HepG2 (cell line): Measurements from ENCODE around the gene DYSF. TPM values are rescaled to one million over a fixed set of nuclear protein-coding genes. Genes with fewer than 3 reads are reported as not detected.

Experiments used
- ATAC-seq: fragments of 200-7000 bp; cut with Tn5 transposase; 3 replicates; pipeline ENCODE4 v1.9.1; 2020; ENCODE audit warnings: mild to moderate bottlenecking, moderate library complexity
- BruUV-seq: library from RNA; stranded (reverse); fragments of 400-500 nt; replicated peaks from 2 replicates; lab custom pipeline; 2021; lab: Mats Ljungman, UMichigan
- CTCF ChIA-PET: fragments of 300-600 bp; formaldehyde crosslinking; extraction: SDS; loops from one replicate; lab custom pipeline; 2021; ENCODE audit warnings: low total read pairs, inconsistent platforms, low intra/inter-chr PET ratio; lab: Yijun Ruan, JAX
- POLR2A ChIA-PET: fragments of 350-600 bp; sonication (Branson Sonifier 250); formaldehyde crosslinking; loops from one replicate; lab custom pipeline; 2020; ENCODE audit warnings: antibody characterized with exemption, inconsistent platforms; lab: Yijun Ruan, JAX
- DNase-seq: peaks from one replicate; pipeline ENCODE4 v3.0.0-alpha.2; 2015; ENCODE audit warnings: low spot score
- FAIRE-seq: peaks from 3 replicates; lab custom pipeline; 2011; peaks lifted over from hg19 to GRCh38; lab: Jason Lieb, UNC
- H2AFZ ChIP-seq: one replicate; pipeline ENCODE4 v1.6.1; 2011; ENCODE audit warnings: low read length, inconsistent platforms
- H3K27ac ChIP-seq: fragments of 300-600 bp; 3 replicates; pipeline ENCODE4 v1.8.0; 2011; ENCODE audit warnings: mixed run types, mild to moderate bottlenecking, mixed read lengths, low read length, inconsistent platforms; ENCODE audit not compliant: insufficient read depth; ENCODE audit errors: extremely low read length
- H3K27me3 ChIP-seq, 2 experiments: fragments of 200-600 bp in 1 of 2; 2 replicates in 1 of 2; 3 replicates in 1 of 2; pipeline versions ENCODE4 v1.6.0 to v1.8.0; 2011; ENCODE audit warnings: low read length in 2 of 2, mild to moderate bottlenecking in 2 of 2, moderate library complexity in 2 of 2, inconsistent platforms in 1 of 2; ENCODE audit not compliant: insufficient read depth in 2 of 2, control insufficient read depth in 1 of 2
- H3K36me3 ChIP-seq, 2 experiments: fragments of 200-600 bp in 1 of 2; replicated peaks in 1 of 2; 2 replicates in 1 of 2; 3 replicates in 1 of 2; pipeline versions ENCODE4 v1.5.1 to v1.8.0; 2011; ENCODE audit warnings: low read length in 2 of 2, inconsistent platforms in 1 of 2; ENCODE audit not compliant: insufficient read depth in 2 of 2, control insufficient read depth in 1 of 2
- H3K4me1 ChIP-seq: 2 replicates; pipeline ENCODE4 v1.5.1; 2012; ENCODE audit warnings: low read length, inconsistent platforms; ENCODE audit not compliant: insufficient read depth
- H3K4me2 ChIP-seq: 2 replicates; pipeline ENCODE4 v1.6.0; 2011; ENCODE audit warnings: low read depth, low read length, inconsistent platforms
- H3K4me3 ChIP-seq, 3 experiments: fragments of 200-600 bp in 1 of 3; sonication (generic), shearing (Covaris generic) in 1 of 3; replicated peaks in 1 of 3; 2 replicates each; pipeline ENCODE4 v1.5.1; 2011 to 2016; ENCODE audit warnings: low read length in 3 of 3, inconsistent platforms in 2 of 3, low read depth in 2 of 3, mild to moderate bottlenecking in 2 of 3, control low read depth in 1 of 3, mixed read lengths in 1 of 3; ENCODE audit not compliant: insufficient read depth in 1 of 3
- H3K79me2 ChIP-seq: one replicate; pipeline ENCODE4 v1.6.1; 2011; ENCODE audit warnings: low read length, inconsistent platforms; ENCODE audit not compliant: insufficient read depth
- H3K9ac ChIP-seq: 2 replicates; pipeline ENCODE4 v1.6.0; 2011; ENCODE audit warnings: mild to moderate bottlenecking, low read depth, low read length, inconsistent platforms; ENCODE audit not compliant: insufficient read depth
- H3K9me3 ChIP-seq: 2 replicates; pipeline ENCODE4 v1.5.1; 2012; ENCODE audit warnings: mild to moderate bottlenecking, low read length
- H4K20me1 ChIP-seq: 2 replicates; pipeline ENCODE4 v1.6.0; 2011; ENCODE audit warnings: inconsistent platforms, mild to moderate bottlenecking, low read length, moderate library complexity; ENCODE audit not compliant: insufficient read depth
- HNF1B ChIP-seq: sonication (generic); formaldehyde crosslinking; IDR thresholded peaks from 2 replicates; pipeline ENCODE4 v1.5.1; 2020; ENCODE audit warnings: mild to moderate bottlenecking, moderate library complexity, missing genetic modification reagents
- XBP1 ChIP-seq: sonication (generic); formaldehyde crosslinking; IDR thresholded peaks from 2 replicates; pipeline ENCODE4 v1.5.0; 2020; ENCODE audit warnings: missing genetic modification reagents
- XRCC5 ChIP-seq: fragments of 200-400 bp; formaldehyde crosslinking; optimal IDR thresholded peaks from 2 replicates; pipeline ENCODE3; 2017; ENCODE audit warnings: mild to moderate bottlenecking, low read length
- ZNF646 ChIP-seq: sonication (generic); formaldehyde crosslinking; IDR thresholded peaks from 2 replicates; pipeline ENCODE4 v1.9.0; 2021; ENCODE audit warnings: mild to moderate bottlenecking, missing genetic modification reagents
- WGBS: methylation state at CpG from one replicate; pipeline ENCODE4 v1.1.6; 2017; ENCODE audit warnings: low lambda C conversion rate; 5-methylcytosine and 5-hydroxymethylcytosine counted together
- in situ Hi-C: cut with HindIII; loops from 2 replicates; pipeline ENCODE4 v1.10.0; 2017; ENCODE audit warnings: low pct_unique_long_range_greater_than_20kb; ENCODE audit not compliant: extremely low pct_ligation_motif_present
- intact Hi-C: fragments of 100-400 bp; cut with micrococcal nuclease; formaldehyde crosslinking; loops from one replicate; pipeline ENCODE4 v1.10.0; 2022; ENCODE audit not compliant: unreplicated experiment
- polyA plus RNA-seq, 8 experiments: library from polyadenylated mRNA; depleted of rRNA in 3 of 8; stranded (reverse) in 7 of 8; unstranded in 1 of 8; fragments of >200 nt; fragmentation: Illumina TruSeq in 4 of 8; extraction: Trizol in 4 of 8; gene quantifications; 2 replicates each; pipeline versions ENCODE4 v1.2.1 to v1.2.3, GENCODE V29; 2011 to 2016; ENCODE audit warnings: low read depth in 4 of 8, missing spikeins in 1 of 8, mixed read lengths in 1 of 8; ENCODE audit not compliant: insufficient read depth in 1 of 8
- total RNA-seq, 5 experiments: library from RNA; depleted of rRNA; stranded (reverse); fragments of >200 nt; fragmentation: Illumina TruSeq; extraction: Trizol; gene quantifications; 2 replicates each; pipeline ENCODE4 v1.2.3, GENCODE V29; 2016; ENCODE audit warnings: low read depth in 1 of 5

Gene DYSF
- total and polyA plus RNA-seq, 2 of the 13 experiments (the other 11 are each of a cell fraction or from before 2014, with no cell fraction given): 0.15 to 2.4 TPM

GRCh38 chr2:71460595-71461303, 7.4 kb downstream of the DYSF start:
- BruUV-seq: no TSS peak
- no peaks in the 10 kb centered on the region for H3K36me3 ChIP-seq
- no peak overlapping the region for H3K9ac ChIP-seq
- no peaks in the 10 kb centered on the region for H3K79me2 ChIP-seq
- DNase-seq (no peak), FAIRE-seq (no peak), ATAC-seq (peak; percentile 10; the same call in 2 of the 3 replicates)
- H3K27me3 ChIP-seq: peaks cover 0 to 18% of the 10 kb centered on the region in 2 experiments; a peak in 4 of 5 replicates
- H3K4me2 ChIP-seq: no peak overlapping the region
- 21% methylated on average over 9 of the region's 9 CpGs for WGBS
- H3K4me1 ChIP-seq: peaks cover 36% of the 10 kb centered on the region
- H2AFZ ChIP-seq: no peak overlapping the region
- CTCF ChIA-PET: no interaction called here
- H3K27ac ChIP-seq: no peak overlapping the region
- intact Hi-C loops: no loop called here
- TF ChIP-seq HNF1B: 0 out of 2 replicates have a peak, but pooled peaks have one; percentile 20
- TF ChIP-seq XBP1 (CRISPR knock-in tag): no peak
- TF ChIP-seq XRCC5: no peak
- POLR2A ChIA-PET: no interaction called here
- in situ Hi-C loops: no loop called here
- H3K4me3 ChIP-seq: no peak overlapping the region
- H3K9me3 ChIP-seq: no peaks in the 10 kb centered on the region
- no peaks in the 10 kb centered on the region for H4K20me1 ChIP-seq

DNA sequence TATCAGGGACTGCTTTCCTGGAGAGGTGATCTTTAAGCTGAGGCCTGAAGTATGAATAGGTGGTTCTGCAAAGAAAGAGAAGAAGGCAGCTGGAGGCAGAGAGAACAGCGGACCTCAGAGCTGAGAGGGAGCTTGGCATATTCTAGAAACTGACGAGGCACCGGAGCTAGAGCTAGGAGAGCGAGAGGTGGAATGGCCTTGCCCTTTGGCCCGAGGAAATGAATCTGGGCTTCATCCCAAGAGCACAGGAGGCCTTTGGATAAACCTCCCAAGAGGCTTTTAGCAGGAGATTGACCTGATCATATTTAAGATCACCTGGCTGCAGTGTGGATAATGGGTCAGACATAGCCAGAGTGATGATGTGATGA, 7.9 kb downstream of the DYSF start:
- no peak overlapping the region for H2AFZ ChIP-seq
- H3K27me3 ChIP-seq: peaks cover 0 to 24% of the 10 kb centered on the region in 2 experiments; a peak in 4 of 5 replicates
- no peaks in the 10 kb centered on the region for H3K9me3 ChIP-seq
- BruUV-seq: no TSS peak
- no peaks in the 10 kb centered on the region for H3K36me3 ChIP-seq
- H3K4me3 ChIP-seq: no peak overlapping the region
- H4K20me1 ChIP-seq: no peaks in the 10 kb centered on the region
- no peak for FAIRE-seq
- no peak for ATAC-seq
- ChIA-PET POLR2A (no interaction called here), CTCF (no interaction called here)
- no peak overlapping the region for H3K9ac ChIP-seq
- no peak overlapping the region for H3K4me2 ChIP-seq
- WGBS: 15% methylated on average over 5 of the region's 5 CpGs
- H3K79me2 ChIP-seq: no peaks in the 10 kb centered on the region
- H3K27ac ChIP-seq: no peak overlapping the region
- DNase-seq: no peak
- intact Hi-C loops: no loop called here
- in situ Hi-C loops: no loop called here
- peaks cover 31% of the 10 kb centered on the region for H3K4me1 ChIP-seq
- TF ChIP-seq ZNF646 (CRISPR knock-in tag): no peak
- TF ChIP-seq, all 625 proteins: peak for 0
